ENCODE measurements around the gene ADSS1.

ADSS1 gene

DNA sequence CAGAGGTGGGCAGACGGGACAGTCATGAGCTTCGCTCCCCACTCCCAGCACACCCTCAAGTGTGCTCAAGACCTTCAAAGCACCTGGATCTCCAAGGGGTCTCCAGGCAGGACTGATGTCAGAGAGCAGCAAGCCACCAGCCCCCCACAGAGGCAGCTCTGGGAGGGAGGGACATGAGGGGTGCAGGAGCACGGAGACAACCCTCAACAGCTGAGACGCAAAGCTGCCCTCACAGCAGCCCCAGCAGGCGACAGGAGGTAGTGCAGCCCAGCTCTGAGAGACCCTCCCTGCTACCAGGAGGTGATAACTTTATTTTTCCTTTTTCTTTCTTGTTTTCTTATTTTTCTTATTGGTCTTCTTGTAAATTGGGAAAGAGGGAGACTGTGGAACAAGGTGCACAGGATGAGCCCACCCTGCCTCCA lies 46.8 kb downstream of the ADSS1 start:
- no peak for DNase-seq

DNA sequence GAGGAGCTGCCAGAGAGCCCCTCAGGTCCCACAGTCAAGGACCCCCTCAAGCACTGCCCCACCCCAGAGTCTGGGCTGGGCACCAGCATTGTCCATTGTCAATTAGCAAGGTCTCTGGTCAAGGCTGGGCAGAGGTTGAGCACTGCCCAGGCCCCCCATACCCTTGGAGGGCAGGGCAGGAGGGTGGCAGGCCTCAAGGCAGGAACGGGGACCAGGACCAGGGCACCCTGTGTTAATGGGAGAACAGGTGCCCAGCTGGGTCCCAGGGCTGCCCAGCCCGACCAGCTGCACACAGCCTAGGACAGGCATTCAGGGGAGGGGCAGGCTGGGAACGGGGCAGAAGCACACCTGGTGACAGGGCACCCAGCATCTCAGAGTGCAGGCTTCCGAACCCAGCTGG lies 47.3 kb downstream of the ADSS1 start:
- DNase-seq: no peak

DNA sequence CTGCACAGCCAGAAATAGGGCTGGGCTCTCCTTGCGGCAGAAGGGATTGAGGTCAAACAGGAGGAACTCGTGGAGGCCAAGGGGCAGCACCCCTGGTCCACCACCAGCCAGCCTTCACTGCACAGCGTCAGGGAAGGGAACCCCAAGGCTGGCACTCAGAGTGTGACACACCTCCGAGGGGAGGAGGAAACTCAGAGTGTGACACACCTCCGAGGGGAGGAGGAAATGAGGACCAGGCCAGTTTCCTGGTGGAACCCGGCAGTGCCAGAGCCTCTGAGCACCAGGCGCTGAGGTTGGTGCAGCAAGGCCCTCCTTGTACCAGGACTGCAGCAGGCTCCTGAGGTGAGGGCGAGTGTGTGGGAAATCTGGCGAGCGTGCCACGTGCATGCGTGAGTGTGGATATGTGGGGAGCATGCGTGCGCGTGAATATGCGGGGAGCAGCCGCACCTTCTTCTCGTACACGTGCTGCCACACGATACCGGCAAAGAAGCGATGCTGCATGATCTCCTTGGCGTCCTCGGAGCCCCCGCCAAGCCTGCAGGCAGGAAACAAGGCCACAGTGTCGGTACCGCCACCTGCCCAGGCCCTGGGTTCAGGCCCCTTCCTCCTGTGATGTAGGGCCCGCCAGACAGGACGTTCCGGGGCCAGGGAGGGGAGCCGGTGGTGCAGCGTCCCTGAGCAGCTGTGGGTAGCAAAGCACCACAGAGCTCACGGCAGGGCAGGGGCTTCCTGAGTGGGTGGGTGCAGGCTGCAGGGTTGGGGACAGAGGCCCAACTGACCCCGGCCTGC lies 48.1 kb downstream of the ADSS1 start:
- DNase-seq: no peak

DNA sequence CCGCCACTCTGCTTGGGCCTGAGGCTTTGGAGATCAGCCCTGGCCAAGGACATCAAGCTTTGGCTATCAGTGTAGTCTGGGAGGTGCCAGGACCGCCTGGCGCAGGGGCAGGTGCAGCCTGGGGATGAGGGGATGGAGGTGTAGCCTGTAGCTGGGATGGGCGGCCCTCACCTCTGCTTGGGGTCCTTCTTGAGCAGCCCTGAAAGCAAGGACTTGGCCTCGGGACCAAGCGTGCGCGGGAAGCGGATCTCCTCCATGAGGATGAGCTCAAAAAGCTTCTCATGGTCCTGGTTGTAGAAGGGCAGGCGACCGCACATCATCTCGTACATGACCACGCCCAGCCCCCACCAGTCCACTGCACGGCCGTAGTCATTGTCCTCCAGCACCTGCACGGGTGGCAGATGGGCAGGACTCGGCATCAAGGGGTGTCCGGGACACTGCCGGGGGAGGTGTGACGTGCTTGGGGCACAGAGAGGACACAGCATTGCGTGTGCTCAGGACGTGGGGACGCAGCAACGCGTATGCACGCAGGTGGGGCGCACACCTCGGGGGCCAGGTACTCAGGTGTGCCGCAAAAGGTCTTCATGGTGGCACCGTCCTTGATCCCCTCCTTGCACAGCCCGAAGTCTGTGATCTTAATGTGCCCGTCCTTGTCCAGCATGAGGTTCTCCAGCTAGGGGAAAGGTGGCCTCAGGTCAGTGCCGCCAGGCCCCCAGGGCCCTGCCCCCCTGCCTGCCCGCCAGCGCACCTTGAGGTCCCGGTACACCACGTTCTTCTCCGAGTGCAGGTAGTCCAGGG lies 48.9 kb downstream of the ADSS1 start:
- no peak for DNase-seq

DNA sequence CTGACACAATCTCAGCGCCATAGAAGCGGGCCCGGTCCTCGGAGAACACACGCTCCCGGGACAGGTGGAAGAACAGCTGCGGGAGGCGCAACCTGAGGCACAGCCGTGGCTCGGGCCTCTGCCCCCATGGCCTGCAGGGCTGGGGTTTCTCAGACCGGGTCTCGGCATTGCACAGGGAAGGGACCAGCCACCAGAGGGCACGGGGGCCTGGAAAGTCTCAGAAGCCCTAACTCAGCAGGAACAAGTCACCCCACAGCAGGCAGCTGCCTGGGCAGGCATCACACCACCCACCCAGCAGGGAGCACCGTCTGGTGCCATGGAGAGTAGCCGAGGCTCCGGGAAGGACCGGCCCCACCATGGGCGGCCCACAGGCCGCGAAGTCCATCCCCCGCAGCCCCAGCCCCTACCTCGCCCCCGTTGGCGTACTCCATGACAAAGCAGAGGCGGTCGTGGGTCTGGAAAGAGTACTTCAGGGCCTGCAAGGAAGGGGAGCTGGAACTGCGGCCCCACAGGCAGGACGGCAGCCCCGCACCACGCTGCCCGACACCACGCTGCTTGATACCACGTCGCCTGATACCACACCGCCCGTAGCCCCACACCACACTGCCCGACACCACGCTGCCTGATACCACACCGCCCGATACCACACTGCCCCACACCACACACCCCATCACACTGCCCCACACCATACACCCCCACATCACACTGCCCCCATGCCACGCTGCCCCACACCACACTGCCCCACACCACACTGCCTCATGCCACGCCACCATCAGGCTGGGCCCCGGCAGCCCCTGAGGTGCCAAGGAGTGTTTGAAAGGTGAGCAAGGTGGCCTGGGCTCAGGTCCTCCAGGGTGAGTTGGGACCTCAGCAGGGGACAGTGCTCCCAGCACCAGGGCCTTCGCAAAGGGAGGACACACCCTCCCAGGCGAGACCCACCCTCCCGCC lies 49.8 kb downstream of the ADSS1 start:
- no peak for DNase-seq

DNA sequence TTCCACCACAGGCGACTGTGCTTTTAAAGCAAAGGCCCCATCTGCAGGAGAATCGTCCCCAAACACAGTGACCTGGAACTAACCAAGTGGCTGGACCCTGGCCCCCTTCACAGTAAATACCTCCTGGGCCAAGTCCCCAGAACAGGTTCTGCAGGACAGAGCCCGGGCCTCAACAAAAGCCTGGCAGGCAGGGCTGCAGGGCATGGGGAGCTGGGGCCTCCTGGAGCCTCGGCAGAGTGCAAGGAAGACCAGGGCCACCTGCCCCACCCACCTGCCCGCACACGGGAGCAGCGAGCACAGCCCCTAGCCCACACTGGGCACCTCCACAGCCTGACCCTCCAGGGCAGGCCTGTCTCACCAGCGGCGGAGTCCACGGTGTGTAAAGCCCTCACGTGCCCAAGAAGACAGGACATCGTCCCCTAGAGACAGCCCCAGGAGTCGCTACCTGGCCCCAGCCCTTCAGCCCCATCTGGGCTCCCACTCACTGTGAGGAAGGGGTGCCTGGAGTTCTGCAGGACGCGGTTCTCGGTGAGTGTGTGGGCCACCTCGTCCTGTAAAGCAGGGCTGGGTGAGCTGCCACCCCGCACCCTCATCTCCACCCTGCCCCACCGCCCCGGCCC lies 50.5 kb downstream of the ADSS1 start:
- DNase-seq: no peak

DNA sequence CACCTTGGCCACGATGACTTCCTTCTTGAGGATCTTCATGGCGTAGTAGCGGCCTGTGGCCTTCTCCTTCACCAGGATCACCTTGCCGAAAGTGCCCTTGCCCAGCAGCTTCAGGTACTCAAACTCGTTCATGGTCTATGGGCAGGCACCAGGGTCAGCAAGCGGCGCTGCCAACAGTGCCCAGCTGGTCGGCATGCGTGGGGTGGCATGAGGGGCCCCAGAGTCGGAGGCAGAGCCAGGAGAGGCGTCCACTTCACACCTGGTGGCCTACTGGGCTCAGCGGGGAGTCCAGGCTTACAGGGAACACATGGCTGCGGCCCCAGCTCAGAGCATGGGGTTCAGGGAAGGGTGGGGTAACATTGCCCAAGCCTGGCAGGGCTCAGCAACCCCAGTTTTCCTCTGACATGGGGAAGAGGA lies 51.1 kb downstream of the ADSS1 start:
- DNase-seq: no peak

DNA sequence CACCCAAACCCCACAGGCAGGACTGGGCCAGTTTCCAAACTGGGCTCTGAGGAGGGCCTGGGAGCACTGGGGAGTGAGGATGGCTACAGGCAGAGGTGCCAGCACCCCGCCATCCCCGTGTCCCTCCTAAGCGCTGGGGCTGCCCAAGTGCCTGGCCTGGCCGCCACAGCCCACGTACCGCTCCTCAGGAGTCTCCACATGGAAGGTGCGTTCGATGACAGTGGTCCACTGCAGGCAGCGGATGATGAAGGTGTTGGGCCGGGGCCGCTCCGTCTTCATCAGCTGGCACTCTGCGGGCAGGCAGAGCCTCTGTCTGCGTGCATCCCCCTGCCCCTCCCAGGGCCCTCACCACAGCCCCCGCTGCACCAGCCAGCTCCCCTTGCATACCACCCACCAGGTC lies 52.5 kb downstream of the ADSS1 start:
- DNase-seq: no peak

DNA sequence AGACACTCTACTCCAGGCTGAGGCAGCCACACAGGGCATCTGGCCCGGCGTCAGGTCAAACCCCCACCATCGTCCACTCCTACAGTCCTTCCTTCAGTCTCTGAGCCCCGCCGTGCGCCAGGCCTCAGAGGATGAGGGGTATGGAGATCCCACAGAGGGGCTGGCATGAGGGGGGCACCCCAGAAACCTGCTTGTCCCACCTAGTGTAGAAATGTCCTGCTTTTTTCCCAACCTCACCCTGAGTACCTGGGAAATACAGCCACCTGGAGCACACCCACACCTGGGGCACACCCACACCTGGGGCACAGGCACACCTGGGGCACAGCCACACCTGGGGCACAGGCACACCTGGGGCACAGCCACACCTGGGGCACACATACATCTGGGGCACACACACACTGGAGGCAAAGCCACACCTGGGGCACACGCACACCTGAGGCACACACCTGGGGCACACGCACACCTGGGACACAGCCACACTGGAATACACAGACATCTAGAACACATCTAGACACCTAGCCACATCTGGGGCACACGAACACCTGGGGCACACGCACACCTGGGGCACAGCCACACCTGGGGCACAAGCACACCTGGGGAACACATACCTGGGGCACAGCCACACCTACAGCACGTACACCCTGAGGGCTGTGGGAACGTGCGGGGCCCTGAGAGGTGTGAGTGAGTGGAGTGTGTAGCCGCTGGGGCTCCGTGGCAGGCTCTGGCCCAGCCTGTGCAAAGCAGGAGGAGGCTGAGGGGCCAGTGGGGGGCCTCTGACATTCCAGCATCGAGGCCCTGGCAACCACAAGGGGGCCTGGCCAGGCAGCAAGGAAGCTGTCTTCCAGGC lies 53.2 kb downstream of the ADSS1 start:
- no peak for DNase-seq

DNA sequence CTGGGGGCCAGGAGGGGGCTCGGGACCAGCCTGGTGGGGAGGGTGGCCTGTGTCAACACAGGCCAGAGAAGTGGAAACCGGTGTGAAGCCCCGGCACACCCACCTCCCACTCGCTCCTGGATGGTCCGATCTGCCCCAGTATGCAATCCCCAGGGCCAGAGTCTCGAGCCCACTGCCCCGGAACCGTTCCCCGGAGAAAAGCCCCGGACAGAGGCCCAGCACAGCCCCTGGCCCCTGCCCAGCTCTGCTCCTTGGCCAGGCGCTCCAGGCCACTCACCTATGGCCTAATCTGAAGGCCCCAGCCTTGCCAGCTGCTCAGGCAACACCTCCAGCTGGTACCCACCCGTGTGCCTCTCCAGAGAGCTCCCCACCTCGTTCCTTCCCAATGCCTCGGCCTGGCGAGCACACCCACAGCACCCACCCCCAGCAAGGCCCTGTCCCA lies 53.8 kb downstream of the ADSS1 start:
- no peak for DNase-seq

DNA sequence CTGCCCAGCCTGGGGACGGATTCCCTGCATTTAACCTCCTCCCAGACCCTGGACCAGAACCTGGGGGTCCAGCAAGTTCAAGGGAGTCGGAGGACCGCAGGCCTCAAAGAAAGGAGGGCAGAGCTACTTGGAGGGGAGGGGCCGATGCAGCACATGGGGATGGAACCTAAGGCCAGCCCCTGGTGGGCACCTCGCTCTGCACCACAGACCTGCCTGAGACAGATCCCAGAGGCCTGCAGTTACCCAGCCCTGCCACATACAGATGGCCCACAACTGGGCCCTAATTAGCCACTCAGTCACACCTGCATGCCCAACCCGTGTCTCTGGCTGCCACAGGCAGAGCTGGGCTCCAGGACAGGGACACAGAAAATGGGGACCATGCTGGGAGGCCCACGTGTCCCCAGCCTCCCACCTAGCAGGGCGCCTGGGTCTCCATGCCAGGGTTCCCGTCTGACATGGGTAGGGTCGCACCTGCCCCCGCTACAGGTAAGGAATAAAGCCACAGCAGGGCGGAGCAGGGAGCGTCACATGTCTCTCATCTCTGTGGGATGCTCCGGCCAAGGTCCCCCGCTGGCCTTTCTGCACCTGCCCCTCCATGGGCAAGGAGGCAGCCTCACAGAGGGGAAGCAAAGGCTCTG lies 54.8 kb downstream of the ADSS1 start:
- DNase-seq: no peak

DNA sequence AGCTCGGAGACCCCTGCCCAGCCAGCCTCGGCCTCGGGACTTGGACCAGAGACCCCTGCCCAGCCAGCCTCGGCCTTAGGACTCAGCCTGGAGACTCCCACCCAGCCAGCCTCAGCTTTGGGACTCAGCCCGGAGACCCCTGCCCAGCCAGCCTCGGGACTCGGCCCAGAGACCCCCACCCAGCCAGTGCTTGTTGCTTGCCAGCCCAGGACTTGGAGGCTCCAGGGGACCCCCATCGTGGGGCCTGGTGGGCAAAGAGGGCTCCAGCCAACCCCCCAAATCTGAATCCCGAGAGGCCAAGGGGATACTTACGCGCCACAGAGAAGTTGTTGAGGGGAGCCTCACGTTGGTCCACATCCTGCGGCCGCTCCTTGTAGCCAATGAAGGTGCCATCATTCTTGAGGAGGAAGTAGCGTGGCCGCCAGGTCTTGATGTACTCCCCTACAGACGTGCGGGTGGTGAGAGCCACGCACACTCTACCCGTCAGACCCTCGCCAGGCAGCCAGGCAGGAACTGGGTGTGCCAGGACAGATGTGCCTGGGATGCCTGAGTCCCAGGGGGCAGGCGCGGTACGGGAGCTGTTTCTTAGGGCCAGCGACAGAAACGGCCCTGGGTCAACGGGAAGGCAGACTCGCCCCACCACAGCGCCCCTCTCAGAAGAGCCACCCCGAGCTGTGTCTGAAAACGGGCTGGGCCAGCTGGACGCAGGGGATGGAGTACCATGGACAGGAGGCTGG lies 55.9 kb downstream of the ADSS1 start:
- DNase-seq: no peak

DNA sequence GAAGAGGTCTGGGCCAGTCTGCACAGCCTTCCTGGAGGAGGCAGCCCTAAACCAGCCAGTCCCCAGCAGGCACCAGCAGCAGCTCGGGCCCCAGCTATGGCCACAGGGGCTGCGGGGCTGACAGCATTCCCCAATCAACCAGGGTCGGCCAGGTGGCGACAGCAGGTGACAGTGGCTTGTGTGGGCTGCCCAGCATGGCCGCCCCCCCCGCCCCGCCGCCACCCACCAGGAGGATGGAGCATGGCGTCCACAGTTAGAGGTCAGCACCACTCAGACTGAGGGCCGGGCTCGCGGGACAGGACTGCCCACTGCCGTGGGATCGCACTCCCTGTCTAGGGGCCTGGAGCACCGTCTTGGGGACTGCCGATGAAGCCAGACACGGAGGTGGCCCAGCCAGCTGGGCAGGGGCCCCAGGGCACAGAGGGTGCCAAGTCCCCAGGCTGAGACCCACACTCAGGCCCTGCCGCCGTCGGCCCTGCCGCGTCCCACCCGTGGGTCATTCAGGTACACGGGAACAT lies 56.5 kb downstream of the ADSS1 start:
- no peak for DNase-seq

DNA sequence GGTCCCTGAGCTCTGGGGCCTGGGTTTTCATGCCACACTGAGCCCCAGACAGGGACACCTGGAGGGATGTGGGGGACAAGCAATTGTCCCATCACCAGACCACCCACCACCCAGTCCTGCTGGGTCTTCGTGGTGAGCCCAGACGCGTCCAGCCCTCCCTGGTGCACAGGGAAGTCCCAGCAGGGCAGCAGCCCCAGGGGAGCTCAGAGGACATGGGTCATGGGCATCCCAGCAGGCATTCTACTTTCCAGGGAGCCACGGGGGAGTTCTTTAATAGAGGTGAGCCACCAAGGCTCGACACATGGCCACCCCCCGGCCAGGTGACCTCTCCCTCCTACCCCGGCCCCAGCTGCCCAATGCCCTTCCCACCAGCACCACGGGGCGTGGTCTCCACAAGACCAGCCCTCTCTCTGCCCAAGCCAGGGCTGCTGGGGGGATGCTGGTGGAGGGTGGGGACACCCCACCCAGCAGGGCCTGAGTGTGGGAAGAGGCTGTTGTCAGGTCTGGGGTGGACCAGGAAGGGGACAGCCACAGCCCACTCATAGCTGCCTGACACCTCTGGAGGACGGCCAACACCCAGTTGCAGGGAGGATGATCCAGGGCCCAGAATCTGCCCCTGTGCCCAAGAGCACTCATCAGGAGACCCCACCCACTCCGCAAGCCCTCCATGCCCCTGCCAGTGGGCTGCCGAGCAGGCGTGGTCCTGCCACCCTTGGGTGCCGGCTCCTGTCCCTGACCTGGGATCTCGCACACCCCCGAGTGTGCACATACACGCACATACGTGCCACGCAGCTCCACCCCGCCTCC lies 57.4 kb downstream of the ADSS1 start:
- no peak for DNase-seq

DNA sequence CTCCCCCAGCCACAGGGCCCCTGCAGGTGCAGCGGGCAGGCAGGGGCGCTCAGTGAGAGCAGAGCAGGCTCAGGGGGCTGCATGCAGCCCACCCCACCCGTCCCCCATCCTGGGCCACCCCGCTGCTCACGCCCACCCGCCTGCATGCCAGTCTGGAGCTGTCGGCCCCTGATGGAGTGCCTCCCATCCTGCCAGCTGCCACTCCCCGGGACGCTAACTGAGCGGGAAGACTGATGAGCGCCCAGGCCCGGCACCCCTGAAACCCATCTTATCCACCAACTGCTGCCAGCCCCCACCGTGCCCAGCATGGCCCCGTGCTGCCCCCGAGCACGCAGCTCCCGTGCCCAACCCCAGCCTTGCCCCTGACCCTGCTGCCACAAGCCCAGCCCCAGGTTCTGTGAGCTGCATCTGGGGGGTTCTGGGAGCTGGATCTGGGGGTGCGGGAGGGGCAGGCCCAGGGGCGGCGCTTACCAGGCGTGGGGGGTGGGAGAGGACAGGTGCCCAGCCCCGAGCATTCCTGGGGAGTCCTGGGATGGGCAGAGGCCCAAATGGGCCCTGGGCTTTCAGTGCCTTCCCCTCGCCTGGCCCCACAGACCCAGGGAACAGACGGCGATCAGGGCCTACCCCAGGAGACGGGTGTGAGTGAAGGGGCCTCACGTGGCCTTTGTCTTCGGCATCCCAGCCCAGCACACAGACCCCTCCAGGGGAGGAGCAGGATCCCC lies 58.2 kb downstream of the ADSS1 start:
- no peak for DNase-seq

DNA sequence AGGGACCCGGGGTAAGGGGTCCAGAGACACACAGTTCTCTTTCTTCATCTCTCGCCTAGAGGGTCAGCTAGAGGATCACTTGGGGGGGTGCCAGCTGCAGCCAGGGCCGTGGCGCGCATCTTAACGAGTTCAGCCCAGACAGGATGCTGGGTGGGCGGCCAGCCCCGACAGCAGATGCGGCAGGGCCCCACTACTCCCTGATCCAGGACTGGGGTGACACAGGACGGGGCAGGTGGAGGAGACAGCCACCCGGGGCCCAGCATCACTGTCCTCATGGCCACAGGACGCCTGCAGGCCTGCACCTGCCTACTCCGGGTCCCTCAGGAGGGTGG lies 58.7 kb downstream of the ADSS1 start:
- DNase-seq: no peak

DNA sequence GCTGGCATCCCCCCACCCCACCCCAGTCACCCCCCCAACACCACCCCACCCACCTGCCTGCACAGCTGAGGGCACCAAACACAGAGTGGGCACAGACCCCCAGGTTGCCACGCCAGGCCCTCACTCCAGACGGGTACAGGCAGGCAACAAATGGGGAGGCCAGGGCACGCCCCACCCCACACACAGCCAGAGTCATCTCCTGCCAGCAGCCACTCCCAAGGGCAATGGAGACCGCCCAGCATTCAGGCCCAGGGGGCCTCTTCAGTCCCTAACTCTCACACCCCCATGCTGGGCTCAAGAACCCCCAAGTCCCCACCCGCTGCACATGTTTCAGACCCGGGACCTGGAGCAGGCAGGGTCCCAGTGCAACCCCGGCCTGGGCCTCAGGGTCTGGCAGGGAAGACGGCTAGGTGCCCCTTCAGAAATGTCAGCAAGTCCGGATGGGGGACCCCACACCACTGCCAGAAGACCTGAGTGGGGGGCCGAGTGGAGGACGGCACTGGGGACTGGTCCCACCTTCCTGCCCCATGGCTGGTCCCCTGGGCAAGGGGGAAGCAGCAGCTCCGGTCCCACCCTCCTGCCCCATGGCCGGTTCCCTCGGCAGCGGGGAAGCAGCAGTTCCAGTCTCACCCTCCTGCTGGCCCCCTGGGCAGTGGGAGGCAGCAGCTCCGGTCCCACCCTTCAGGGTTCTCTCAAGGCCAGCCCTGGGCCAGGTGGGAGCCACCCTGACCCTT lies 59.6 kb downstream of the ADSS1 start:
- DNase-seq: no peak

DNA sequence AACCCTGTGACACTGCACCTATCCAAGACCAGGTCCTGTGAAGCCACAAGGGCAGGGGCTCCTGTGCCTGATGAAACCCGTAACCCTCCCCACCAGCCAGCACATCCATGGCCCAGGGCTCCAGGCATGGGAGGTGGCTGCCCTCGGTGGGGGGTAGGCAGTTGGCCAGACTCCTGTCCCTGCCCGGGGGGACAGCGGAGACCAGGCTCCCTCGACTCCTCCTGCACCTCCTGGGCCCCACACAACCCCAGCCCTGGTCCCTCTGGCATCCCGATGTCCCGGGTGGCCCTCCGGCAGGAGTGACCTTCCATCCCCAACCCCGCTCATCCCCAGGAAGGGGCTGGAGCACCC lies 60.2 kb downstream of the ADSS1 start:
- no peak for DNase-seq
